Measurements from ENCODE around the gene MBP. TPM values are rescaled to one million over a fixed set of nuclear protein-coding genes. Genes with fewer than 3 reads are reported as not detected.
"Not testable (repeated sequence)": the region's sequence is repeated elsewhere in the genome, so short reads cannot be mapped to it uniquely, and the experiment has no call there.

MBP gene
- total RNA-seq, 2 experiments from 2014 or later, result 46.0 to 53.9 TPM

DNA sequence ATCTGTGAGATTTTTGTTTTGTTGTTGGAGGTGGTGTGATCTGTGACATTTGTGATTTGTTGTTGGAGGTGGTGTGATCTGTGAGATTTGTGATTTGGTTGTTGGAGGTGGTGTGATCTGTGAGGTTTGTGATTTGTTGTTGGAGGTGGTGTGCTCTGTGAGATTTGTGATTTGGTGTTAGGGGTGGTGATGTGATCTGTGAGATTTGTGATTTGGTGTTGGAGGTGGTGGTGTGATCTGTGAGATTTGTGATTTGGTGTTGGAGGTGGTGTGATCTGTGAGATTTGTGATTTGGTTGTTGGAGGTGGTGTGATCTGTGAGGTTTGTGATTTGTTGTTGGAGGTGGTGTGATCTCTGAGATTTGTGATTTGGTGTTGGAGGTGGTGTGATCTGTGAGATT is 165.3 kb downstream of the MBP start:
- CTCF ChIA-PET, POLR2A ChIA-PET: not testable (repeated sequence)

DNA sequence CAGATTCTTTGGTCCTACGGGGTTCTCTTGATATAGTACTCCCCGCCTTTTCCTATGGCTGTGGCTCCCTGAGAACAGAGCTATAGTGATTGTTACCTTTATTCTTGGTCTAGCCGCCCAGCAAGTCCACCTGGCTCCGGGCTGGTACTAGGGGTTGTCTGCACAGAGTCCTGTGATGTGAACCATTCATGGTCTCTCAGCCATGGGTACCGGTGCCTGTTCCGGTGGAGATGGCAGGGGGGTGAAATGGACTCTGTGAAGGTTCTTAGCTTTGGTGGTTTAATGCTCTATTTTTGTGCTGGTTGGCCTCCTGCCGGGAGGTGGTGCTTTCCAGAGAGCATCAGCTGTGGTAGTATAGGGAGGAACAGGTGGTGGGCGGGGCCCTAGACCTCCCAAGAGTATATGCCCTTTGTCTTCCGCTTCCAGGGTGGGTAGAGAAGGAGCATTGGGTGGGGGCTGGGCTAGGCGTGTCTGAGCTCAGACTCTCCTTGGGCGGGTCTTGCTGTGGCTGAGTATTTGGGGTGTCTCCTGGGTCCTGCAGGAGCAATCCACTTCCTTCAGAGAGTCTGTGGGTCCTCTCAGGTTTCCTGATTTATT is 166.9 kb downstream of the MBP start:
- CTCF ChIA-PET, POLR2A ChIA-PET: not testable (repeated sequence)

DNA sequence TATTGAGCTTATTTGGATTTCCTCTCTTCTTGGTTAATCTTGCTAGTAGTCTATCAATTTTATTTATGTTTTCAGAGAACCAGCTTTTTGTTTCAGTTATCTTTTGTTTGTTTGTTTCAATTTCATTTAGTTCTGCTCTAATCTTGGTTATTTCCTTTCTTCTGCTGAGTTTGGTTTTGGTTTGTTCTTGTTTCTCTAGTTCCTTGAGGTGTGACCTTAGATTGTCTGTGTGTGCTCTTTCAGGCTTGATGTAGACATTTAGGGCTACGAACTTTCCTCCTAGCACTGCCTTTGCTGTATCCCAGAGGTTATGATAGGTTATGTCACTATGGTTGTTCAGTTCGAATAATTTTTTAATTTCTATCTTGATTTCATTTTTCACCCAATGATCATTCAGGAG is 168.6 kb downstream of the MBP start:
- POLR2A ChIA-PET, result no interaction called here
- CTCF ChIA-PET, result no interaction called here

DNA sequence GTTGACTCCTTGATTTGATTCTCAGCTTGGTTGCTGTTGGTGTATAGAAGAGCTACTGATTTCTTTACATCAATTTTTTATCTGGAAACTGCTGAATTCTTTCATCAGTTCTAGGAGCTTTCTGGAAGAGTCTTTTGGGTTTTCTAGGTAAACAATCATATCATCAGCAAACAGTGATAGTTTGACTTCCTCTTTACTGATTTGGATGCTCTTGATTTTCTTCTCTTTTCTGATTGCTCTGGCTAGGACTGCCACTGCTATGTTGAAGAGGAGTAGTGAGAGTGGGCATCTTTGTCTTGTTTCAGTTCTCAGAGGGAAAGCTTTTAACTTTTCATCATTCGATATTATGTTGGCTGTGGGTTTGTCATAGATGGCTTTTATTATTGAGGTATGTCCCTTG is 169.7 kb downstream of the MBP start:
- POLR2A ChIA-PET, result no interaction called here

DNA sequence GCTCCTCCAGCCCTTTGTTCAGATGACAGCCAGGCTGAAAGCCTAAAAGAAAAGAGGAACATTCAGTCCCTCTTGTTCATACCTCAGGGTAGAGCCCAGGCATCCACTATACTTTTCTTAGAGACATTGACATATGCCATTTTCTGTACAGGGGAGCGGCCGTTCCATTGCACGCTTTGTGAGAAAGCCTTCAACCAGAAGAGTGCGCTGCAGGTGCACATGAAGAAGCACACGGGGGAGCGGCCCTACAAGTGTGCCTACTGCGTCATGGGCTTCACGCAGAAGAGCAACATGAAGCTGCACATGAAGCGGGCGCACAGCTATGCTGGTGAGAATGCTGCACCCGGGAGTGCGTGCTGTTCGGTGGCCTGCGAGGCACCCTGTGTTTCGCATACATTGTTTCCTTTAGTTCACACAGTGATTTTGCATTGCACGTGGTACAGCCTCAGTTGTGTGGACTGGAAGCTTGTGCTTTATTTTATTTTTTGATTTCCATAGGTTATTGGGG is 172.0 kb downstream of the MBP start:
- POLR2A ChIA-PET, result no interaction called here

More for the DNA sequence above, 169.7 kb downstream of the MBP start:
- CTCF ChIA-PET, result no interaction called here

DNA sequence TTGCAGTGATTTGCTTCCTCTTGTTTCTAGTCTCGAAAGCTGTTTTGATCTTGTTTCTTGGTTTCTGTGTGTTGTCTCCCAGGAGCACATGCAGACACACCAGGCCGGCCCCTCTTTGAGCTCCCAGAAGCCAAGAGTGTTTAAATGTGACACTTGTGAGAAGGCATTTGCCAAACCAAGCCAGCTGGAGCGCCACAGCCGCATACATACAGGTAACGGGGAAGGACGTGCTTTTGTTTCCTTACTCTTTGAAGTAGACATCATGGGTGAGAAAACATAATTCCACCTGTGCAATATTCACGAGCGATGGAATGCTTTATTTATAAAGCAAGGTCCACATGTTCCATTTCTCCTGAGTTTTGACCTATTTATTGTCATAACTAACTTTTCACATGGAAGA is 173.0 kb downstream of the MBP start:
- POLR2A ChIA-PET, result no interaction called here
- CTCF ChIA-PET, result no interaction called here

More for the DNA sequence above, 172.0 kb downstream of the MBP start:
- CTCF ChIA-PET, result no interaction called here

DNA sequence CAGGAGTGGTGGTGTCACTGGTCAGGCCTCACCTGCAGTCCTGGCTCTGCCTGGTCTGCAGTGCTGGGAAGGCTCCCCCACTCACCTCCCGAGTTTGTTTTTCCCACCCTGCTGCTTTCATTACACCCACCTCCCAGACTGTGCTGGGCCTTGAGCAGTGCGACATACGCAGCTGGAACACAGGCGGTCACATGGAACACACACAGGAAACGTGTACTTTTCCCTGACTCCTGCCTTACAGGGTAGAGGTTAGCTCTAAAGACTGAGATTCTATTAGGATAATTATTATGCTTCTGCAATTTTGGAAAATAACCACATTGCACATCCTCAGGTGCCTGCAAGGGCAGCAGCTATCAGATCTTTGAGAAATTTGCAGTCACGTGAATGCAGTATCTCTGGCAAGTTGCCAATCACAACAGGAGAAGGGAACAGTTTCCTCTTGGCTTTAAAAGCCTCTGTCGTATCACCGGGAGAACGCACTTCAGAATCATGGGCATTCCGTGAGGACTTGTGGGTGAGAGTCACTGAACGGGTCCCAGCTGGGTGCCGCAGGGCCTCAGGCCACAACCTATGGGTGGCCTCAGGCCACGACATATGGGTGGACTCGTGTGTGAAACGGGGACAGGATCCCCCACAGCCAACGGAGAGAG is 173.8 kb downstream of the MBP start:
- ChIA-PET POLR2A (no interaction called here), CTCF (no interaction called here)

DNA sequence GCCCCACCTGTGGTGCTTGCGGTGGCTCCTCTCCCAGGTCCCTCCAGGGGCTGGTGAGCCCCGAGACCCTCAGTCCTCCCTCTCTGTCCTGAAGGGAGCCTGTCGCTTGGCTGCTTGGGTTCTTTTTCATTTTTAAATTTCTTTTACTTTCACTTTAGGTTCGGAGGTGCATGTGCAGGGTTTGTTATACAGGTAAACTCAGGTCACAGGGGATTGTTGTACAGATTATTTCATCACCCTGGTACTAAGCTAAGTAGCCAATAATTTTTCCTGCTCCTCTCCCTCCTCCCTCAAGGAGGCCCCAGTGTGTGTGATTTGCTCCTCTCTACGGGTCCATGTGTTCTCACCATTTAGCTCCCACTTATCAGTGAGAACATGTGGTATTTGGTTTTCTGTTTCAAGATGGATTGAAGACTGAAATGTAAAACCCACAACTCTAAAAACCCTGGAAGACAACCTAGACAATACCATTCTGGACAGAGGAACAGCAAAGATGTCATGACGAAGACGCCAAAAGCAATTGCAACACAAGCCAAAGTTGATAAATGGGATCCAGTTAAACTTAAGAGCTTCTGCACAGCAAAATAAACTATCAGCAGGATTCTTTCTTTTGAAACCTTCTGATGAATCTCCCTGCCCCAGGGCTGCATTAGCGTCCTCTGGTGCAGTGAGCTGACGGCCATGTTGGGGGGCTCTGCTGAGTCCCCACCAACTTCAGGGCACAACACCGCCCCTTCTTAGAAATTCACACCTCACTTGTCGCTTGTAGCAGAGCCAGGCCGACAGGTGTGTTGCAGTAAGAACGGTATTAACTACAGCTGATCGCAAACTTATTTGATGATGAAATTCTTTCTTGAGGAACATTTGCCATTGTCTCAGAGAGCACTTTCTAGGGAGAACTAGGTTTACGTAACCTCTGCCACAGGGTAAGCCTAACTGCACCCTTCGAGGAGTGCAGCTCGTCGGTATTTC is 174.9 kb downstream of the MBP start:
- CTCF ChIA-PET, result interaction anchor here (1.3 kb wide), 1 partner anchor 19 kb away, joined by 3 read pairs; no protein-coding TSS in a partner anchor

DNA sequence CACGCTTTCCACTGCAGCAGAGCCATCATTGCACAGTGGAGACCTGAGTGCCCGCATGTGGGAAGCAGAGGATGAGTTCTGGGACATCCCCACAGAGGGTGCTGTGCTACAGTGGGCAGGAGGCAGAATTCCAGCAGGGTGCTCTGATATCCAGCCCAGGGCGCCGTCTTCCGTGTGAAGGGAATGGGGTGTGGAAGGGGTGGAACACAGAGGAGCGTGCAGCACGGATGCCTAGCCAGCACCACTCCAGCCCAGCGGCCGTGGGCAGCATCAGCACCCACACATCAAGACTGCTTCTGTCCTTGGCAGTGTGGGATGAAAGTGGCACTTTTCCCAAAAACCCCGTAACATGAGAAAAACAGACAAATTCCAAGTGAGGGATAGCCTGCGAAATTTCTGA is 175.9 kb downstream of the MBP start:
- POLR2A ChIA-PET, result no interaction called here
- CTCF ChIA-PET, result no interaction called here

More for the DNA sequence above, 174.9 kb downstream of the MBP start:
- POLR2A ChIA-PET, result no interaction called here

DNA sequence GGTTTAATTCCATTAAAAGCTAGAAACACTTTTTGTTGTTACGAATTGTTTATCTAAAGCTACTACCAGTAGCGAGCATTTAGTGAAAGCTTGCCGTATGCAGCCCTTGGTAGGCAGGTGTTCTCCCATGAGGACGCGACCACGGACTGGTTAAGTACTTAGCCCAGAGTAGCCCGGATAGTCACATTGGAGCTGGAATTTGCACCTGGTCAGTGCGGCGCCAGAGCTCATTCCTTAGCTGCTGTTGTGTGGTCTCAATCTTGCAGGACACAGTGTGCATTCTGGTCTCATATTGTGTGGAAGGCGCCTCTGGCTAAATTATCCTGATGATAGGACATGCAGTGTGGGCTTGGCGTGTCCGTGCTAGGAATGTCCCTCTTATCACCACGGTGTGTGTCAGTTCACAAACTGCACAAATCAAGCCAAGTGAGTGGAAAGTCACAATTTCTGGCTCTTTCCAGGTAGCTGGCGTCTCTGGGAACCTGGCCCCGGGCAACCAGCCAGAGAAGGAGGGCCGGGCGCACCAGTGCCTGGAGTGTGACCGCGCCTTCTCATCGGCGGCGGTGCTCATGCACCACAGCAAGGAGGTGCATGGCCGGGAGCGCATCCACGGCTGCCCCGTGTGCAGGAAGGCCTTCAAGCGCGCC is 176.9 kb downstream of the MBP start:
- ChIA-PET POLR2A (no interaction called here), CTCF (no interaction called here)

DNA sequence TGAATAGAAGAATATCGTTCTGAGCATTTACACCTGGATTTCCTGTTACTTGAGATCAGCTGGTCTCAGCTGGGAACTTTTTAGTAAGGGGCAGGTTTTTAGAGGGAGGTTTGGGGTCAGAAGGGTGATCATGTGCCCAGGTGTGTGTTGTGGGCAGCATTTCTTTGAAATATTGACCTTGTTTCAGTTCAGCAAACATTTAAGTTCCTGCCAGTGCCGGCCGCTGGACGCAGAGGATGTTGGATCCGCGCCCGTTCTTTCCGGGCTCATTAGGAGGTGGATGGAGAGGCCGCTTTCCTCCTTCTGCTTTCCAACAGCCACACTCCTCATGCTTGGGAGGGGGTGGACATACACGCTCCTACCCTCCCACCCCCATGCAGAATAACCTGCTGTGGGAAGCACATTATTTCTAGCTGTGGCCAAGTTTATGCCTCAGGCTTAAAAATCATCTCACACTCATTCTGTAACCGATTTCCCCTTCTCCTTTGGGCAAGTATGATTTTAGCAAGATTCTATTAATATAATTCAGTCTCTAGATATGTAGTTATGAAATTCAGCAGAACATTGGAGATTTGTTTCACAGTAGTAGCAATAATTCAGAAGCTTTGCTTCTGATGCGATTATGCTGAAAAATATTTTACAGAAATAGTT is 178.9 kb downstream of the MBP start:
- ChIA-PET POLR2A (no interaction called here), CTCF (no interaction called here)

DNA sequence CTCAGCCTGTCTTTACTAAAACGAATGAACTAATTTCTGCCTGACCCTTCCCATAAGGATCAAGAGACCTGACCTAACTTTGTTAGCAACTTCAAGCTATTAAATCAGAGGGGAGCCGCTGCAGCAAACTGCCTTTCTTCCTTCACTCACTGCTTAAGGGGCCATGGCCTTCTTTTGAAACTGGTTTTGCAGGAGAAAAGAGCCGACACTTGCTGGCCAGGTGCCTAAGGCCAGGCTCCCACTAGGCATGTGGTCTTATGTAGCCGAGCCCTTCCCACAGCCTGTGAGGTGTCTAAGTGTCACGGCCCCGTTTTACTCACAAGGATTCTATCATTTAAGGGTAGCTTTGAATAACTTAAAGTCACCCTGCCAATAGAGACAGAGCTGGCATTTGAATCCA is 179.4 kb downstream of the MBP start:
- ChIA-PET POLR2A (no interaction called here), CTCF (no interaction called here)

DNA sequence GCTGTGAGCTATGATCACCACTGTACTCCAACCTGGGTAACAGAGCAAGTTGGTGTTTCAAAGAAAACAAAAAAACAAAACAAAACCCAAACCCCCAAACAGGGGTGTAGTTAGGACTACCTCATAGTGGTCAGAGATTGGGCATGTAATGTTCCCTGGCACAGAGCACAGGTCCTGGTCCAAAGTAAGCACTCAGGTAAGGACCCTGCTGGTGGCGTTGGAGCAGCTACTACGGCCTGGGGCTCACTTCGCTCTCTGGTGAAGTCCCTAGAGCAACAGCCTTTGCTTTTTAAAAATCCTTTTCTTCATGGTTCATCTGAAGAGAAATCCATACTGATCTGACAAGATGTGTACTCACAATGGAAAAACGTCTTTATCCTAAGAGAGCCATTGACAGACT is 179.8 kb downstream of the MBP start:
- ChIA-PET CTCF (no interaction called here), POLR2A (no interaction called here)

DNA sequence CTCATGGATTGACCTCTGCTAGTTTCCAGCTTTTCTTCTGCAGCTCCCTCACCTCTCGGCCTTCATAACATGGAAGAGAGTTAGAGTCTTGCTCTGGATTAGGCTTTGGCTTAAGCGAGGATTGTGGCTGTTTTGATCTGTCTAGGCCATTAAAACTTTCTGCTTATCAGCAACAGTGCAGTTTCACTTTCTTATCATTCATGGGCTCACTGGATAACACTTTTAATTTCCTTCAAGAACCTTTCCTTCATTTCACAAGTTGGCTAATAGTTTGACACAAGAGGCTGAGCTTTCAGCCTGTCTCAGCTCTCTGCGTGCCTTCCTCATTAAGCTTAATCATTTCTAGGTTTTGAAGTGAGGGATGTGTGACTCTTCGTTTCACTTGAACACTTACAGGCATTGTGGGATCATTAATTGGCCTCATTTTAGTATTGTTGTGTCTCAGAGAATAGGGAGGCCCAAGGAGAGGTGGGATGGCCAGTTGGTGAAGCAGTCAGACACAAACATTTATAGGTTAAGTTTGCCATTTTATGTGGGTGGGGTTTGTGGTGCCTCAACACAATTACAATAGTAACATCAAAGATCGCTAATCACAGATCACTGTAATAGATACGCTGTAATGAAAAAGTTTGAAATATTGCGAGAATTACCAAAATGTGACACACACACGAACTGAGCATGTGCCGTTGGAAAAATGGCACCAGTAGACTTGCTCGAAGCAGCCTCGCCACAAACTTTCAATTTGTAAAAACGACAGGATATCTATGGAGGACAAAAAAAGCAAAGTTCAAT is 180.9 kb downstream of the MBP start:
- CTCF ChIA-PET, result no interaction called here
- POLR2A ChIA-PET, result no interaction called here

DNA sequence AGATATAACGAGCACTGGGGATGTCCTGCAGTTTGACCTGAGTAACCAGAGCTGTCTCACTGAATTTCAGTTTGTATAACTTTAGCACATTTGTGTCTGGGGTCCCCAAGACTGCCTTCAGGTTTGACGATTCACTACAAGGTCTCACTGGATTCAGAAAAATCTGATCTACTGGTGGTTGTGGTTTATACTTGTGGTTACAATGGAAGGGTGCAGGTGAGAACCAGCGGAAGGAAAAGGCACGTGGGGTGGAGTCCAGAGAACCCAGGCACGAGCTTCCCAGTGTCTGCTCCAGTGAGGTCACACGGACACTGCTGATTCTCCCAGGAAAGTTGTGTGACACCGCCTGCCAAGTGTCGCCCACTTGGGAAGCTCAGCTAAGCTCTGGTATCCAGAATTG is 184.2 kb downstream of the MBP start:
- POLR2A ChIA-PET, result no interaction called here

DNA sequence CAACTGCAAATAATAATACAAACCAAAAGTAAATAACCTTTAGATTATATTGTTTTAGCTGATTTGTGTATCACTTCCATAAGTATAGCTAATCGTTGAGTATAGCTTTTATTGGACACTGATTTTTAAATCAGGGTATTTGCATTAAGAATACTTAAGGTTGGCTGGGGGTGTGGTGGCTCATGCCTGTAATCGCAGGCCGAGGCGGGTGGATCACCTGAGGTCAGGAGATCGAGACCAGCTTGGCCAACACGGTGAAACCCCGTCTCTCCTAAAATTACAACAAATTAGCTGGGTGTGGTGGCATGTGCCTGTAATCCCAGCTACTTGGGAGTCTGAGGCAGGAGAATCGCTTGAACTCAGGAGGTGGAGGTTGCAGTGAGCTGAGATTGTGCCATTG is 188.2 kb downstream of the MBP start:
- POLR2A ChIA-PET, CTCF ChIA-PET: not testable (repeated sequence)

More for the DNA sequence above, 184.2 kb downstream of the MBP start:
- CTCF ChIA-PET, result interaction anchor here (1.2 to 1.3 kb wide), 2 partner anchors 74 to 147 kb away, joined by 3 read pairs; no protein-coding TSS in a partner anchor

DNA sequence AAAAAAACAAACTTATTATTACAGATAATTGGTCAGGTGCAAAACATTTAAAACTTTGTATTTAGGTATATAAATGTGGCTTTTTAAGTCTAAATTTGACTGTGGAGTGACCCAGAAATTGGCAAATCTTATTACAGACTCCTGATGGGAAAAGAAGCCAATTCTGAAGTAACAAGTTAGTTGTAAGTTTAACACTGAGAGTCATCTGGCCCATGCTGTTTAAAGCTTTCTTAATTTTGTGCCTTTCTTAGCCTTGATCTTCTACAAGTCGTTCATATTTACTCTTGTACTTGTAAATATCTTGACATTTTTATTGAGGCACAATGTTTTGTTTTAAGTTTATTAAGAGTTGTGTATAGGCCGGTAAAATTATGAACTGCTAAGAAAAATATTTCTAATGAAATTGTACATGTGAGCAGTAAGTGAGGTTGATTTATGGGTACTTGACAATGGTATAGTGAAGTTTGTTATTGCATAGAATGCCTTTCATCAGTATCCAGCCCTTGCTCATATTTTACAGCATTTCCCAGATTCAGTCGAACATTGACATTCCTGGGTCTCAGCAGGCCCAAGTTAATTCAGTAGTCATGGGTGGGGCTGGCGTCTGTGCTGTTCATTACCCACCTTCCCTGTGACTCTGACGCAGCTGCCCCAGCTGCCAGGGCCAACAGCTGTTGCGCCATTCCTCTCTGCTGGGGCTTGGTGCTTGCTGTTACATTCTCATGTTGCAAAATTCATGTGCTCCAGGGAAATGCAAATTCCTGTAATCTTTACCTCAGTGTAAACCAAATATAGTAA is 188.8 kb downstream of the MBP start:
- ChIA-PET POLR2A (no interaction called here), CTCF (no interaction called here)

DNA sequence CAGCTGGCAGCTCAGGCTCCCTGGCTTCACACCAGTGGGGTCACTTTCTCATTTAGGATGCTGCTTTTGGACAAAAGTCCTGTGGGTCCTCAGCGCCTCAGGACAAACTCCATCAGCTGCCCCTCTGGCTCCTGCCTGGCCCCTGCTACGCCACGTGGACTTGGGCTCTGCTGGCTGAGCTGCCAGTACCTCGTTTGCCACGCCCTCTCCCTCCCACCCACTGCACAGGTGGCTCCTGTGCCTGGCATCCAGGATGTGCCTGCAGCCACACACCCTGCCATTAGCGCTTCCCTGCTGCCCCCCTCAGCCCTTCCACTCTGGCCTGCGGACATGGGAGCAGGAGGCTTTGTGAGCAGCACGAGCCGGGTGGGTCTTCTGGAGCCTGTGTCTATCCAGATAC is 191.3 kb downstream of the MBP start:
- CTCF ChIA-PET, result no interaction called here
- POLR2A ChIA-PET, result no interaction called here

Data from activated CD8-positive, alpha-beta memory T cell treated with anti-CD3 and anti-CD28 coated beads for 36 hours (primary cell).